ENCODE measurements around the gene DENND1C.

DENND1C gene

DNA sequence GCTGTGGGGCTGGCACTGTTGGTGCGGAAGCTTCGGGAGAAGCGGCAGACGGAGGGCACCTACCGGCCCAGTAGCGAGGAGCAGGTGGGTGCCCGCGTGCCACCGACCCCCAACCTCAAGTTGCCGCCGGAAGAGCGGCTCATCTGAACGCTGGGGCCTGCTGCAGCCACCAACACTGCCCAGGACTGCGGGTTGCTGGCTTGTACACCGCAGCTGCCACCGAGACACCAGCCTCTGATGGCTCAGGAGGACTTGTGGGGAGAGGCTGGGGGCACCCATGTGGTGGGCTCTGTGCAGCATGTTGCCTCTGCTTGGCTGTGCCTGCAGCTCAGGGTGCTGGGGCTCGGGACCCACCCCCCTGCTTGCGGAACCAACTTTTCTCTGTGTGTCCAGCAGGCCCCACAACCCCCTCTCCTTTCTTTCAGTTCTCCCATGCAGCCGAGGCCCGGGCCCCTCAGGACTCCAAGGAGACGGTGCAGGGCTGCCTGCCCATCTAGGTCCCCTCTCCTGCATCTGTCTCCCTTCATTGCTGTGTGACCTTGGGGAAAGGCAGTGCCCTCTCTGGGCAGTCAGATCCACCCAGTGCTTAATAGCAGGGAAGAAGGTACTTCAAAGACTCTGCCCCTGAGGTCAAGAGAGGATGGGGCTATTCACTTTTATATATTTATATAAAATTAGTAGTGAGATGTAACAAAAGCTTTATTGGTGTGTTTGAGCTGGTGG, 14.9 kb downstream of the DENND1C start:
- Mint-ChIP-seq H3K36me3 (ENCODE audit: insufficient read depth) (peaks cover 30% of the 10 kb centered on the region), H3K9me3 (no peaks in the 10 kb centered on the region), H3K4me1 (peaks cover 18% of the 10 kb centered on the region), H3K4me3 (no peak overlapping the region), H3K27ac (ENCODE audit: low read depth) (no peak overlapping the region), H3K27me3 (no peaks in the 10 kb centered on the region)
- DNase-seq (ENCODE audit: low spot score in 2 of 2) = no peak
- no peak for ATAC-seq (replicated peaks; ENCODE audit: extremely low read depth, poor library complexity, severe bottlenecking)

DNA sequence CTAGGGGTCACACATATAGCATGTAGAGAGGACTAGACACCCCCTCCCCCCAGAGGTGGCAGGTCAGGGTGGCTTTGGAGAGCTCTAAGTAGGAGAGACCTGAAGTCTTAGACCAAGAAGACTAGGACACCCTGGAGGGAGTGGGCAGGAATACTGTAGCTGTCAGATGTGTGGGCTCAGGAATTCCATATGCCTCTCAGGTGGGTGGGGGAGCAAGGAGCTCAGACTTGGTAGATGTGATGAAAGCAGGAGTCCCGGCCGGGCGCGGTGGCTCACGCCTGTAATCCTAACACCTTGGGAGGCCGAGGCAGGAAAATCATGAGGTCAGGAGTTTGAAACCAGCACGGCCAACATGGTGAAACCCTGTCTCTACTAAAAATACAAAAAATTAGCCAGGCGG, 15.9 kb downstream of the DENND1C start:
- H3K9me3 Mint-ChIP-seq = no peaks in the 10 kb centered on the region
- H3K36me3 Mint-ChIP-seq (ENCODE audit: insufficient read depth) = peaks cover 25% of the 10 kb centered on the region
- no peak overlapping the region for H3K4me3 Mint-ChIP-seq
- H3K4me1 Mint-ChIP-seq = peaks cover 19% of the 10 kb centered on the region
- DNase-seq (ENCODE audit: low spot score in 2 of 2) (no peak), ATAC-seq (replicated peaks; ENCODE audit: extremely low read depth, poor library complexity, severe bottlenecking) (no peak)
- H3K27me3 Mint-ChIP-seq = no peaks in the 10 kb centered on the region
- peak overlapping the region; percentile 74 for H3K27ac Mint-ChIP-seq (ENCODE audit: low read depth)

DNA sequence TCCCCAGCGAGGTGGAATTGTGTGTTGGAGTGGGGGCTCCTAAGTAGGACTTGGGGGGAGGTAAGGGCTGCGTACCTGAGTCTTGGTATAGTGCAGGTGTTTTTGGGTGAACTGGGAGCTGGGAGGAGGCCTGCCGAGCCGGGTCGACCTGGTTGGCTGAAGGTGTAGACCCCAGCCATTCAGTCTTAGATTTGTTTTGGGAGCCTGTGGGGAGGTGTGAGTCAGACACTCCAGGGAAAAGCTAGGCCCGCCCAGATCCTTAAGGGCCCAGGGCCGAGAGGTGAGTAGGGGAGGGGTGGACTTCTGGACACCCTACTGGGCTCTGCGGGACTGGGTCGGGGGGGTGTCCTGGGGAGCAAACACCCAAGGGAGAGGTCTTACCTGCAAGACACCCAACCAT, 16.6 kb downstream of the DENND1C start:
- peaks cover 25% of the 10 kb centered on the region for H3K4me1 Mint-ChIP-seq
- no peaks in the 10 kb centered on the region for H3K27me3 Mint-ChIP-seq
- peak overlapping the region; percentile 74 for H3K27ac Mint-ChIP-seq (ENCODE audit: low read depth)
- no peak overlapping the region for H3K4me3 Mint-ChIP-seq
- ATAC-seq (replicated peaks; ENCODE audit: extremely low read depth, poor library complexity, severe bottlenecking) = no peak
- H3K9me3 Mint-ChIP-seq = no peaks in the 10 kb centered on the region
- no peak for DNase-seq (ENCODE audit: low spot score in 2 of 2)
- peaks cover 26% of the 10 kb centered on the region for H3K36me3 Mint-ChIP-seq (ENCODE audit: insufficient read depth)

DNA sequence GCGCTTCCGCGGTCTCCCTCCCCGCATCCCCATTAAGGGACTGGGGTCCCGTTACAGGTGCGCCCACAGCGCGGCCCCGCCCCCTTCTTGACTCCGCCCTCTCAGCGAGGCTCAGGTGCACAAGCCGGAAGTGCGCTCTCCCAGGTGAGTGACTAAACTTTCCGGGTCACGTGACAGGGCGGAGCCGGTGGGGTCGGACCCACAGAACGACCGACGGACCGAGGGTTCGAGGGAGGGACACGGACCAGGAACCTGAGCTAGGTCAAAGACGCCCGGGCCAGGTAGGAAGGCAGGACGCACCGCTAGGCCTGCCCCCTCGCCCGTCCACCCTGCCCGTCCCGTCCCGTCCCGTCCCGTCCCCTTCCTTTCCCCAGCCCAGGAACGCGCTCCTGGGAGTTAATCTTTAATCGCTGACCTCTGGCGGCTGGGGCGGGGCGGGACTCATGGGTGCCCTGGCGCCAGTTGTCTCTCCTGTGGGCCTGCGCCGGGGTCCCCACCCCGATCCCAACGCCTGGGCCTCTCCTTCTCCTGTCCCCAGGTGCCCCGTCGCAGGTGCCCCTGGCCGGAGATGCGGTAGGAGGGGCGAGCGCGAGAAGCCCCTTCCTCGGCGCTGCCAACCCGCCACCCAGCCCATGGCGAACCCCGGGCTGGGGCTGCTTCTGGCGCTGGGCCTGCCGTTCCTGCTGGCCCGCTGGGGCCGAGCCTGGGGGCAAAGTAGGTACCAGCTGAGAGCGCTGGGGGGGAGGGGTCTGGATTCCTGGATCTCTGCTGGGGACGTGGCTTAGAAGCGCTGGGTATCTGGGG, 17.3 kb downstream of the DENND1C start, which contains the start of gene CRB3:
CRB3 (plus strand) TSS at position 202 of the 804 bp plus-strand sequence; CDS start at position 633, 431 bp downstream.
- H3K27me3 Mint-ChIP-seq = no peaks in the 10 kb centered on the region
- H3K4me3 Mint-ChIP-seq = peak within 1 kb of the TSS; percentile 50
- H3K4me1 Mint-ChIP-seq = peaks cover 28% of the 10 kb centered on the region
- H3K36me3 Mint-ChIP-seq (ENCODE audit: insufficient read depth) = peaks cover 20% of the 10 kb centered on the region
- DNase-seq (ENCODE audit: low spot score in 2 of 2) = no peak
- no peak for ATAC-seq (replicated peaks; ENCODE audit: extremely low read depth, poor library complexity, severe bottlenecking)
- H3K9me3 Mint-ChIP-seq = no peaks in the 10 kb centered on the region
- peak within 1 kb of the TSS; percentile 74 for H3K27ac Mint-ChIP-seq (ENCODE audit: low read depth)

DNA sequence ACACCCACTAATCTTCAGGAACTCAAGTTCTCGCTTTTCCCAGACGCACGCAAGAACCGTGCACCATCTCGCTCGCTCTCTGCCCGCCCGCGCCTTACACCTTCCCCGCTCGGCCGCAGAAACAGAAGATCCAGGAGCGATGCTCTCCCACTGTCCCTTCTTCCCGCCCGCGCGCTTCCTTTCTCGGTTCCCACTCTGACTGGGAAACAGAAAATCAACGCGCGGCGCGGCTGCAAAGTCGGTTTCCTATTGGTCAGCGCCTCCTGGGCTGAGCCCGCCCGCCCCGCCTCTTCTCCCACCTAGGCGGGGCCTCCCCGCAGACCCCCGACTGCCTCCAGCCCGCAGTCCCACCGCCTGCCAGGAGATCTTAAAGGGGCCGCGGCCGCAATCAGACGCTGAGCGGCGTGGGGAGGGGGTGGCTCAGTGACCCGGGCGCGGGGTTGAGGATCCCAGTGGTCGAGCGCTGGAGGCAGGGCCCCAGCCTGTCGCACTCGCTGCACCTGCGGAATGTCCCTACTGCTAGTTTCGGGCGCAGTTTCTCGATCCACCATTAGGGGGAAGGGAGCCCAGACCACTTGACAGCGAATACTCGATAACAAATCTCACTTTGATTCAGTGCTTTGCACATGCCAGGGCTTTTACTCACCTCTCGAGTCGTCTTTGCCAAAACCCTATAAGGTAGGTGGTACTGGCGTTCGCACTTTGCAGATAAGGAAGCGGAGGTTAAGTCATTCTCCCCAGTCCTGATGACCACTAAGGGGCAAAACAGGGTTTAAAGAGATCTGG, 21.3 kb downstream of the DENND1C start:
- Mint-ChIP-seq H3K4me1 (peaks cover 32% of the 10 kb centered on the region), H3K9me3 (no peaks in the 10 kb centered on the region), H3K27me3 (no peaks in the 10 kb centered on the region), H3K27ac (ENCODE audit: low read depth) (peak overlapping the region; percentile 93), H3K4me3 (peak overlapping the region; percentile 94), H3K36me3 (ENCODE audit: insufficient read depth) (peaks cover 15% of the 10 kb centered on the region)
- DNase-seq (ENCODE audit: low spot score in 2 of 2) (peak; percentile 91 to 96), ATAC-seq (replicated peaks; ENCODE audit: extremely low read depth, poor library complexity, severe bottlenecking) (peak; percentile 84)

DNA sequence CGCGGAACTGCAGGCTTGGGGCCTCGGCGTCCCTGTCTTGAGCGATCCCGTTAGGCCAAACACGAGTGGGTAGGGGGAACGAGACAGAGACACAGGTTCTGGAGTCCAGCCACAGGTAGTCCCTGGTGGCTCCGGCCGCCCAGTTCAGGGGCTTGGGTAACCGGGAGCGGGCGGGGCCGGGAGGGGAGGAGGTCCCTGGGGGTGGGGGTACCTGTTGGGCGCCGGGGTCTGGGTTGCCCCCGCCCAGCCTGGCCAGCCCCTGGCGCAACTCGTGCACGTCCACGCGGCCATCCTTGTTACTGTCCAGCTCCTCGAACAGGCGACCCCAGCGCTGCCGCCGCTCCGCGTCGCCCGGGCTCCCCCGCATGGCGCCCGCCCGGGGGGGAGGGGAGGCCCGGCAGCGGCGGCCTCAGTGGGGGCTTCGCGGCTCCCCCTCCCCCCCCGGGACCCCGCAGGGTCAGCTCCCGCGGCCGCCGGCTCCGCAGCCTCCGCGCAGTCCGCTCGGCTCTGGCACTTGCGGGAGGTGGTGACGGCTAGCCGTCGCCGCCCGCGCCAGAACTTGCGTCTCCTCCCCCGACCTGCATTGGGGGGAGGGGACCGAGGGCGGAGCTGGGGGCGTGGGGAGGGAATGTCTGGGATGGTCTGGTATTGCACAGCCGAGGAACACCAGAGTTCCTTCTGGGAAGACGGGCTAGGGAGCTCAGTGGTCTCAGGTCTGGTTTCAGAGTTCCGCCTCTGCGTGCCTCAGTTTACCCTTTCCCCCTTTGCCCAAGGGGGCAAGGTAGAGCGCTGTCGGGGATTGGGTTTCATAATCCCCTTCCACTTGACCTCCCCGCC, 22.1 kb downstream of the DENND1C start, which contains the start of gene SLC25A23:
SLC25A23 (minus strand) TSS at position 531 of the 837 bp plus-strand sequence; CDS start at position 367, 164 bp downstream.
- H3K4me3 Mint-ChIP-seq = peak within 1 kb of the TSS; percentile 94
- H3K27ac Mint-ChIP-seq (ENCODE audit: low read depth) = peak within 1 kb of the TSS; percentile 93
- ATAC-seq (replicated peaks; ENCODE audit: extremely low read depth, poor library complexity, severe bottlenecking) = no peak
- no peaks in the 10 kb centered on the region for H3K27me3 Mint-ChIP-seq
- peaks cover 14% of the 10 kb centered on the region for H3K36me3 Mint-ChIP-seq (ENCODE audit: insufficient read depth)
- H3K4me1 Mint-ChIP-seq = peaks cover 26% of the 10 kb centered on the region
- DNase-seq (ENCODE audit: low spot score in 2 of 2) = no peak
- H3K9me3 Mint-ChIP-seq = no peaks in the 10 kb centered on the region

DNA sequence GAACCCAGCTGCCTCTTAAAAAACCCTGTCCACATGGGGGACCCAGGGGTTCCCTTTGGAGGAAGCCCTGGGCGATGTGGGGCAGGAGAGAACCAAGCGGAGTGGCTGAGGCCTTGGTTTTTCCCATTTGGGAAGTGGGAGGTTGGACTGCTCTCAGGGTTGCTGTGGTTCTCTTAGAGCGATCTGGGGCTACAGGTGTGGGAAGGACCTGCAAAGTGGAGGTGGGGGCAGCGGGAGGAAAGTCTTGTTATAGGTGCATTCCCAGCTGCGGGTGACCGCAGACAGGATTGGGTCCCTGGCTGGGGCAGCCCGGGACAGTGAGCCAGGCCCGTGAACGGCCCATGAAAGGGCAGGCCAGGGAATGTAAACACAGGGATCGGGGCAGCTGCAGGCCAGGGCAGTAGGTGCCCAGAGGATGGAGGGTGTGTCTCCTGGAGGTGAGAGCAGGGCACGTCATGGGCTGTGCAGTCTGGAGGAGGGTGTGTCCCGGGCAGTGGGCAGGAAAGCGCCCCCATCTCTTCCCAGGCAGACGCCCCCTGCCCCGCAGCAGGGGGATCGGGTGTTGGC, 22.8 kb downstream of the DENND1C start:
- DNase-seq (ENCODE audit: low spot score in 2 of 2) = no peak
- Mint-ChIP-seq H3K4me1 (peaks cover 26% of the 10 kb centered on the region), H3K4me3 (peak overlapping the region; percentile 94), H3K27me3 (no peaks in the 10 kb centered on the region), H3K27ac (ENCODE audit: low read depth) (peak overlapping the region; percentile 83), H3K36me3 (ENCODE audit: insufficient read depth) (peaks cover 14% of the 10 kb centered on the region), H3K9me3 (no peaks in the 10 kb centered on the region)
- no peak for ATAC-seq (replicated peaks; ENCODE audit: extremely low read depth, poor library complexity, severe bottlenecking)

DNA sequence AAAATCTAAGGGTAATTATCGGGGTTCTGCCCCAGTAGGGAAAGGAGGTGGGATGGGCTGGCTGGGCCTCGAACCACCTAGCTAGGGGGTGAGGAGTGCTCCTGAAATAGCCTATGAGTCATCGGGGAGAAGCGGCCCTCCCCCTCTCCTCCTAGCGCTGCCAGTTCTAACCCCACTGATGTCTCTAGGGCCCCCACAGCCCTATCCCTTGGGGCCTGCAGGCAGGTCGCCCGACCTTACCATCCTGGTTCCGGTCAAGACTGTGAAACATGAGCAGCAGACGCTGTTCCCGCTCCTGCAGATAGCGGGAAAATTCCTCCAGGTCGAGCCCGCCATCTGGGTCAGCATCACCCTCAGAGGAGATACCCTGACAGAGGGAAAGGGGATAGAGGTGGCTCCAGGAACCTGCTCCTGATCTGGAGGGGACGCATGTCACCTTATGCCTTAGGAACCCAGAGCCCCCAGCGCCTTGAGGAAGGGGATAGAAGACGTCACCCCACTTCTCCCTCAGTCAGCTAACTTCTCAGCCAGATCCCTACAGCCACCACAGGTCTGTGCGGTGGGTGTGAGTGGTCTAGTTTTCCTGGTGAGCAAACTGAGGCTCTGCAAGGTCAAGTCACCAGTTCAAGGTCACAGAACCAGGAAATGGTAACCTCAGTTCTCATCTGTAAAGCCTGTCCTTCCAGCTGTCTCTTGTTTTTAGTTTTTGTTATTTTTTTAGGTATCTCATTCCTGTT, 23.5 kb downstream of the DENND1C start:
- peaks cover 26% of the 10 kb centered on the region for H3K4me1 Mint-ChIP-seq
- peaks cover 14% of the 10 kb centered on the region for H3K36me3 Mint-ChIP-seq (ENCODE audit: insufficient read depth)
- H3K9me3 Mint-ChIP-seq = no peaks in the 10 kb centered on the region

DNA sequence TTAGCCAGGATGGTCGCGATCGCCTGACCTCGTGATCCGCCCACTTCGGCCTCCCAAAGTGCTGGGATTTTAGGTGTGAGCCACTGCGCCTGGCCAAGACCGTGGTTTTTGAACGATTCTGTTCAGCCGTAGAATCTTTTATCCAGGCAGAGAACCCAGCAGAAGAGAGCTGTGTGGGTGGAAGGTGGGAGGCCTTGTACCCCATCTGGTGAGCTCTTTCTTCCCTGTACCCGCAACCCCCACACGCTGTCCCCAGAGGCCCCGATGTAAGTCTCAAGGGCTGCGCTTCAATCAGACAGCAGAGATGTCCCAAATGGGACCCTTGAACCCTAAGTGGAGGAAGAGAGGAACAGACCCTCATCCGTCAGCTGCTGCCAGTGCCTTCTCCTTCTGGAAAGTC, 25.7 kb downstream of the DENND1C start:
- DNase-seq (ENCODE audit: low spot score in 2 of 2) (no peak), ATAC-seq (replicated peaks; ENCODE audit: extremely low read depth, poor library complexity, severe bottlenecking) (no peak)
- H3K36me3 Mint-ChIP-seq (ENCODE audit: insufficient read depth) = peaks cover 12% of the 10 kb centered on the region
- no peaks in the 10 kb centered on the region for H3K9me3 Mint-ChIP-seq
- no peaks in the 10 kb centered on the region for H3K27me3 Mint-ChIP-seq
- H3K4me1 Mint-ChIP-seq = peaks cover 21% of the 10 kb centered on the region
- no peak overlapping the region for H3K27ac Mint-ChIP-seq (ENCODE audit: low read depth)
- no peak overlapping the region for H3K4me3 Mint-ChIP-seq

More for the DNA sequence above, 23.5 kb downstream of the DENND1C start:
- ATAC-seq (replicated peaks; ENCODE audit: extremely low read depth, poor library complexity, severe bottlenecking) (no peak), DNase-seq (ENCODE audit: low spot score in 2 of 2) (no peak)
- Mint-ChIP-seq H3K27me3 (no peaks in the 10 kb centered on the region), H3K27ac (ENCODE audit: low read depth) (peak overlapping the region; percentile 83), H3K4me3 (peak overlapping the region; percentile 94)

DNA sequence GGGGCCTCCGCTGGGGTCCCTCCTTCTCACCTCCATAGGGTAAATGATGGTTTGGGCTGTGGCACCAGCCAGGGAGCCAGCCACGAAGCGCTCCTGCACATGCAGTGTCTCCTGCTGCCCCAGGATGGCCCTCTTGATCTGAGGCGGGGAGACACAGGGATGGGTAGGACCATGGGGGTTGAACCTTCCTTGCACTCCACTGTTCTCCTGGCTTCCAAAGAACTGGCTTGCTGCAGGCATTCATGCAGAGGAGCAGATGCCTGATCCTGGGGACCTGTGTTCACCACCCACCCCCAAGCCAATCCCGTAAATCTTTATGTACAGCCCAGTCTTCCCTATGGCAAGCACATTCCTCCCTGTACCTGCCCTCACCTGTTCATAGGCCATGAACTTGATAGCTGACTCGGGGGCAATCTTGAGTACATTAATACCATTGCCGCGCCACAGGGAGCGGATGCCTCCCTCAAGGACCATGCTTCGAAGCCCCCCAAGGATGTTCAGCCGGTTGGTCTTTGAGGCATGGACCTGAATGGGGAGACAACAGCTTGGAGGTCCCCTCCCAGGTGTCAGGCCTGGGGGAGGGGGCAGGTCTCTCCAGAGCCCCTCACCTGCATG, 27.5 kb downstream of the DENND1C start:
- H3K4me3 Mint-ChIP-seq = no peak overlapping the region
- no peaks in the 10 kb centered on the region for H3K9me3 Mint-ChIP-seq
- H3K4me1 Mint-ChIP-seq = peaks cover 9% of the 10 kb centered on the region
- DNase-seq (ENCODE audit: low spot score in 2 of 2) = no peak
- no peaks in the 10 kb centered on the region for H3K27me3 Mint-ChIP-seq
- H3K36me3 Mint-ChIP-seq (ENCODE audit: insufficient read depth) = peaks cover 4% of the 10 kb centered on the region
- H3K27ac Mint-ChIP-seq (ENCODE audit: low read depth) = no peak overlapping the region
- ATAC-seq (replicated peaks; ENCODE audit: extremely low read depth, poor library complexity, severe bottlenecking) = no peak

DNA sequence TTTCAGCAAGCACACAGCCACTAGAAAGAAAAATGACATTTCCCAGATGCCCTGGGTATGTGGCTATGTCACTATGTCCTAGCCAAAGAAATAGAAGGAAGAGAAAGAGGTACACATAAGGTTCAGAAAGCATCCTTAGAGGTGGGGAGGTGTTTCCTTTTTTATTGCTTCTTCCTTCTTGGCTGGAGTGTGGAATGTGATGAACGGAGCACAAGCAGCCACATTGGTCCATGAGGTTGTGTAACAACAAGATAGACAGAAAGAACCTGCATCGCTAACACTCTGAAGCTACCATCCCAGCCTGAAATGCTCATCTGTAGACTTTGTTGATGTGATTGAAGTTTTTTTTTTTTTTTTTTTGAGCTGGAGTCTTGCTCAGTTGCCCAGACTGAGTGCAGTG, 28.7 kb downstream of the DENND1C start:
- no peaks in the 10 kb centered on the region for H3K9me3 Mint-ChIP-seq
- DNase-seq (ENCODE audit: low spot score in 2 of 2) (no peak), ATAC-seq (replicated peaks; ENCODE audit: extremely low read depth, poor library complexity, severe bottlenecking) (no peak)
- no peak overlapping the region for H3K4me3 Mint-ChIP-seq
- no peaks in the 10 kb centered on the region for H3K4me1 Mint-ChIP-seq
- no peaks in the 10 kb centered on the region for H3K36me3 Mint-ChIP-seq (ENCODE audit: insufficient read depth)
- H3K27ac Mint-ChIP-seq (ENCODE audit: low read depth) = no peak overlapping the region
- H3K27me3 Mint-ChIP-seq = no peaks in the 10 kb centered on the region
